Measurements from ENCODE around the gene LAMB1.
"Not testable (repeated sequence)": the region's sequence is repeated elsewhere in the genome, so short reads cannot be mapped to it uniquely, and the experiment has no call there.

Gene LAMB1

GRCh38 chr7:108002726-108003598, at the start of gene LAMB1:
Gene LAMB1 (minus strand): TSS chr7:108003161. CDS start chr7:108002885, 276 bp downstream.
- no peak for DNase-seq (ENCODE audit: low spot score)

- DNase-seq (ENCODE audit: low spot score) = no peak
Observed at GRCh38 chr7:108051454-108051853, 48.5 kb upstream of the LAMB1 start.

GRCh38 chr7:108049962-108050361, 47.0 kb upstream of the LAMB1 start:
- no peak for DNase-seq (ENCODE audit: low spot score)

GRCh38 chr7:108048422-108048821, 45.5 kb upstream of the LAMB1 start:
- no peak for DNase-seq (ENCODE audit: low spot score)

- DNase-seq (ENCODE audit: low spot score) = no peak
Observed at GRCh38 chr7:108046952-108047506, 44.1 kb upstream of the LAMB1 start.

- DNase-seq (ENCODE audit: low spot score) = no peak
Observed at GRCh38 chr7:108045669-108046068, 42.7 kb upstream of the LAMB1 start.

GRCh38 chr7:108045154-108045553, 42.2 kb upstream of the LAMB1 start:
- no peak for DNase-seq (ENCODE audit: low spot score)

GRCh38 chr7:108044345-108044744, 41.4 kb upstream of the LAMB1 start:
- no peak for DNase-seq (ENCODE audit: low spot score)

GRCh38 chr7:108038986-108039385, 36.0 kb upstream of the LAMB1 start:
- DNase-seq (ENCODE audit: low spot score) = no peak

GRCh38 chr7:108037741-108038140, 34.8 kb upstream of the LAMB1 start:
- DNase-seq (ENCODE audit: low spot score) = no peak

GRCh38 chr7:108037140-108037539, 34.2 kb upstream of the LAMB1 start:
- DNase-seq (ENCODE audit: low spot score) = no peak

- no peak for DNase-seq (ENCODE audit: low spot score)
Observed at GRCh38 chr7:108034586-108034985, 31.6 kb upstream of the LAMB1 start.

- no peak for DNase-seq (ENCODE audit: low spot score)
Observed at GRCh38 chr7:108033776-108034497, 31.0 kb upstream of the LAMB1 start.

- not testable (repeated sequence) for DNase-seq (ENCODE audit: low spot score)
Observed at GRCh38 chr7:108033309-108033708, 30.3 kb upstream of the LAMB1 start.

- DNase-seq (ENCODE audit: low spot score) = no peak
Observed at GRCh38 chr7:108030516-108030915, 27.6 kb upstream of the LAMB1 start.

- DNase-seq (ENCODE audit: low spot score) = no peak
Observed at GRCh38 chr7:108029034-108029433, 26.1 kb upstream of the LAMB1 start.

- no peak for DNase-seq (ENCODE audit: low spot score)
Observed at GRCh38 chr7:108028111-108028510, 25.1 kb upstream of the LAMB1 start.

- DNase-seq (ENCODE audit: low spot score) = no peak
Observed at GRCh38 chr7:108027239-108027638, 24.3 kb upstream of the LAMB1 start.

GRCh38 chr7:108026647-108027046, 23.7 kb upstream of the LAMB1 start:
- DNase-seq (ENCODE audit: low spot score) = no peak

- no peak for DNase-seq (ENCODE audit: low spot score)
Observed at GRCh38 chr7:108026116-108026515, 23.2 kb upstream of the LAMB1 start.

- no peak for DNase-seq (ENCODE audit: low spot score)
Observed at GRCh38 chr7:108024538-108024937, 21.6 kb upstream of the LAMB1 start.

- no peak for DNase-seq (ENCODE audit: low spot score)
Observed at GRCh38 chr7:108020585-108020984, 17.6 kb upstream of the LAMB1 start.

- no peak for DNase-seq (ENCODE audit: low spot score)
Observed at GRCh38 chr7:108018668-108019067, 15.7 kb upstream of the LAMB1 start.

Data from globus pallidus (tissue), 1 donor.